GM12874 (cell line): Measurements from ENCODE around the gene FOXP1.

Experiments
- TF ChIP-seq, protein P1 (sequence below): IDR thresholded peaks from 2 replicates; pipeline ENCODE4 v1.5.1; 2011; ENCODE audit warnings: low read depth, mild to moderate bottlenecking, control low read depth, low read length, moderate library complexity; ENCODE audit not compliant: insufficient read depth

Gene FOXP1

GRCh38 chr3:71240034-71240433 lies 343.5 kb downstream of the FOXP1 start:
- TF ChIP-seq, protein P1, sequence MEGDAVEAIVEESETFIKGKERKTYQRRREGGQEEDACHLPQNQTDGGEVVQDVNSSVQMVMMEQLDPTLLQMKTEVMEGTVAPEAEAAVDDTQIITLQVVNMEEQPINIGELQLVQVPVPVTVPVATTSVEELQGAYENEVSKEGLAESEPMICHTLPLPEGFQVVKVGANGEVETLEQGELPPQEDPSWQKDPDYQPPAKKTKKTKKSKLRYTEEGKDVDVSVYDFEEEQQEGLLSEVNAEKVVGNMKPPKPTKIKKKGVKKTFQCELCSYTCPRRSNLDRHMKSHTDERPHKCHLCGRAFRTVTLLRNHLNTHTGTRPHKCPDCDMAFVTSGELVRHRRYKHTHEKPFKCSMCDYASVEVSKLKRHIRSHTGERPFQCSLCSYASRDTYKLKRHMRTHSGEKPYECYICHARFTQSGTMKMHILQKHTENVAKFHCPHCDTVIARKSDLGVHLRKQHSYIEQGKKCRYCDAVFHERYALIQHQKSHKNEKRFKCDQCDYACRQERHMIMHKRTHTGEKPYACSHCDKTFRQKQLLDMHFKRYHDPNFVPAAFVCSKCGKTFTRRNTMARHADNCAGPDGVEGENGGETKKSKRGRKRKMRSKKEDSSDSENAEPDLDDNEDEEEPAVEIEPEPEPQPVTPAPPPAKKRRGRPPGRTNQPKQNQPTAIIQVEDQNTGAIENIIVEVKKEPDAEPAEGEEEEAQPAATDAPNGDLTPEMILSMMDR = no peak

- TF ChIP-seq, protein P1 = no peak
Measured at GRCh38 chr3:71238355-71238757, 345.2 kb downstream of the FOXP1 start.

GRCh38 chr3:71237672-71238071 lies 345.9 kb downstream of the FOXP1 start:
- TF ChIP-seq, protein P1 = no peak

DNA sequence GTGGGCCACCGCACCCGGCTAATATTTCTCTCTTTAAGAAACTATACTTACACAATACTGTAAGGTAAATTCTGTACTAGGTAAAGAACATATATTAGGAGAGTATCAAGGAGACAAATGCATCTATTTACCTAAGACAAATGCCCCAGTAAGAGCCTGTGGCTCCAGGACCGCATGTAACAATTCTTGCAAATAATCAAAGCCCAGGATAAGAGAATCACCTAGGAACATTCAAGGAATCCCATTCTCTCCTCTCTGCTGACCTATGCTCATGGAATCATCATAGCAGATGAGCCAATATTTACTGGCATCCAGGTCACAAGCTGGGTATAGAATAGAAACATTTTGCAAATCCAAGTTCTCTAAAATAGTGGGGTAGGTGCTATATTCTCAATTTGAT lies 347.7 kb downstream of the FOXP1 start:
- TF ChIP-seq, protein P1 = no peak

DNA sequence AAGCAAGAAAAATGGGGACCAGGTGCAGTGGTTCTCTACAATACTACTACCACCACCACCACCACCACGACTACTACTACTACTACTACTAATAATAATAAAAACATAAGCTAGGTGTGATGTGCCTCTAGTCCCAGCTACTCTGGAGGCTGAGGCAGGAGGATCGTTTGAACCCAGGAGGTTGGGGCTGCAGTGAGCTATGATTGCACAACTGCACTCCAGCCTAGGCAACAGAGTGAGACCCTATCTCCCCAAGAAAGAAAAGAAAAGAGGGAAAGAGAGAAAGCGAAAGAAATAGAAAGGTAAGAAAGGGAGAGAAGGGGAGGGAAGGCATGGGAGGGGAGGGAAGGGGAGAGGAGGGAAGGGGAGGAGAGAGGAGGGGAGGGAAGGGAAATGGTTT lies 350.6 kb downstream of the FOXP1 start:
- TF ChIP-seq, protein P1 = no peak

DNA sequence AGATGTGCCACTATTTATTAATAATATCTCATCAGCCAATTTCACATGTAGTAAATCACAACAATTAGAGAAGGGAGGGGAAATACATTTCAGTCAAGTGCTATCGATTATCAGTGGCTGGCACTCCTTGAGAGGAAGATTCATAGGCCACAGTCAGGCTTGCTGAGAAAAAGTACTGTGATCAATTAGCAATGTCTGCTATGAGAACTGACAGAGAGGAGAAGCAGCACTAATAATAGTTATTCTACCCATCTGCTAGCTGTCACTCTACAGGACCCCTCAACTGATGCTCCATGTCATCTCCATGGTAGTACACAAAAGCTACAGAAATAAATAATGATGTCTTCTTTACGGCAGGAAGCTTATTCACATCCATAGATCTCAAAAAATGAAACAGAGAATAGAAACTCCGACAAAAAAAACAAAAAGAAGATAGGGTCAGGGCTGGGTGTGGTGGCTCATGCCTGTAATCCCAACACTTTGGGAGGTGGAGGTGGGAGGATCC lies 351.3 kb downstream of the FOXP1 start:
- TF ChIP-seq, protein P1 = no peak

- TF ChIP-seq, protein P1 = no peak
Measured at GRCh38 chr3:71231680-71232079, 351.8 kb downstream of the FOXP1 start.
